GM21360 (cell line): Measurements from ENCODE around the gene IFITM1.
"Not testable (repeated sequence)": the region's sequence is repeated elsewhere in the genome, so short reads cannot be mapped to it uniquely, and the experiment has no call there.

Experiments
- ATAC-seq: cut with Tn5 transposase; IDR thresholded peaks from one replicate; pipeline ENCODE4 v1.9.1; 2021; ENCODE audit warnings: mild to moderate bottlenecking, moderate library complexity; ENCODE audit not compliant: unreplicated experiment

IFITM1 gene

GRCh38 chr11:362642-363442 is 49.0 kb downstream of the IFITM1 start:
- ATAC-seq, result no peak

- not testable (repeated sequence) for ATAC-seq
Measured at GRCh38 chr11:363443-363805, 49.6 kb downstream of the IFITM1 start.

GRCh38 chr11:363948-364761 is 50.3 kb downstream of the IFITM1 start:
- no peak for ATAC-seq
